ENCODE data around the gene RESF1. TPM values are rescaled to one million over a fixed set of nuclear protein-coding genes. Genes with fewer than 3 reads are reported as not detected.
"Not testable (repeated sequence)": the region's sequence is repeated elsewhere in the genome, so short reads cannot be mapped to it uniquely, and the experiment has no call there.

RESF1 gene
- total RNA-seq, 2 experiments from 2014 or later, result 112 to 126 TPM

DNA sequence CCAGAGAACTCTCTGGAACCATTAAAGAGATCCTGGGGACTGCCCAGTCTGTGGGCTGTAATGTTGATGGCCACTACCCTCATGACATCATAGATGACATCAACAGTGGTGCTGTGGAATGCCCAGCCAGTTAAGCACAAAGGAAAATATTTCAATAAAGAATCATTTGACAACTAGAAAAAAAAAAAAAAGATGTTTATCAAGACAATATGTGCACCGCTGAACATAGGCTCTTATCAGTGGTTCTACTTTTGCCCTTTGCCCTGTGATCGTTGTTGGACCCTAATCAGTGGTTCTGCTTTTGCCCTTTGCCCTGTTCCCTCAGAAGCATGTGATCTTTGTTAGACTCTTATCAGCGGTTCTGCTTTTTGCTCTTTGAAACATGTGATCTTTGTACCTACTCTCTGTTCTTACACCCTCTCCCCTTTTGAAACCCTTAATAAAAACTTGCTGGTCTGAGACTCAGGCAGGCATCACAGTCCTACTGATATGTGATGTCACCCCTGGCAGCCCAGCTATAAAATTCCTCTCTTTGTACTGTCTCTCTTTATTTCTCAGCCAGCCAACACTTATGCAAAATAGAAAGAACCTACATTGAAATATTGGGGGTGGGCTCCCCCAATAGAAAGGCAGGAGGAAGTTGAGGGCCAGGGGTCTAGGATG is 10.4 kb upstream of the RESF1 start:
- POLR2A ChIA-PET, result interaction anchor here (0.5 kb wide), 1 partner anchor 17 kb away, joined by 4 read pairs; no protein-coding TSS in a partner anchor
- not testable (repeated sequence) for DNase-seq; H3K4me3 Mint-ChIP-seq; H3K27me3 Mint-ChIP-seq (ENCODE audit: low read depth); H3K4me1 Mint-ChIP-seq (ENCODE audit: low read depth); H3K27ac Mint-ChIP-seq; ATAC-seq
- Mint-ChIP-seq H3K9me3 (ENCODE audit: insufficient read depth) (peaks cover 51% of the 10 kb centered on the region), H3K36me3 (ENCODE audit: low read depth) (peaks cover 47% of the 10 kb centered on the region)
- CTCF ChIA-PET, result interaction anchor here (1.0 kb wide), 1 partner anchor 208 kb away, joined by 3 read pairs; no protein-coding TSS in a partner anchor

DNA sequence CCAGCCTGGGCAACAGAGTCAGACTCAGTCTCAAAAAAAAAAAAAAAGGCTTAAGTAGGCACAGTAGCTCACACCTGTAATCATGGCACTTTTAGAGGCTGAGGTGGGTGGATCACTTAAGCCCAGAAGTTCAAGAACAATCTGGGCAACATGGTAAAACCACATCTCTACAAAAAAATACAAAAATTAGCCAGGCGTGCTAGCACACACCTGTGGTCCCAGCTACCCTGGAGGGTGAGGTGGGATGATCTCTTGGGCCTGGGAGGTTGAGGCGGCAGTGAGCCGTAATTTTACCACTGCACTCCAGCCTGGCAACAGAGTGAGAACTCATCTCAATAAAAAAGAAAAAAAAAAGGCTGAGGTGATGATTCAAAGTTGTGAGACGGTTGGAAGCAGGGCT is 9.1 kb upstream of the RESF1 start:
- no peak overlapping the region for H3K27ac Mint-ChIP-seq
- no peaks in the 10 kb centered on the region for H3K27me3 Mint-ChIP-seq (ENCODE audit: low read depth)
- DNase-seq (no peak), ATAC-seq (no peak)
- H3K4me1 Mint-ChIP-seq (ENCODE audit: low read depth), result peaks cover 14% of the 10 kb centered on the region
- H3K9me3 Mint-ChIP-seq (ENCODE audit: insufficient read depth), result peaks cover 41% of the 10 kb centered on the region
- H3K36me3 Mint-ChIP-seq (ENCODE audit: low read depth), result peaks cover 39% of the 10 kb centered on the region
- H3K4me3 Mint-ChIP-seq, result no peak overlapping the region
- POLR2A ChIA-PET, result interaction anchor here (0.6 kb wide), 1 partner anchor 15 kb away, joined by 3 read pairs; no protein-coding TSS in a partner anchor
- CTCF ChIA-PET, result interaction anchor here (1.2 kb wide), 1 partner anchor 110 kb away, joined by 3 read pairs; no protein-coding TSS in a partner anchor

DNA sequence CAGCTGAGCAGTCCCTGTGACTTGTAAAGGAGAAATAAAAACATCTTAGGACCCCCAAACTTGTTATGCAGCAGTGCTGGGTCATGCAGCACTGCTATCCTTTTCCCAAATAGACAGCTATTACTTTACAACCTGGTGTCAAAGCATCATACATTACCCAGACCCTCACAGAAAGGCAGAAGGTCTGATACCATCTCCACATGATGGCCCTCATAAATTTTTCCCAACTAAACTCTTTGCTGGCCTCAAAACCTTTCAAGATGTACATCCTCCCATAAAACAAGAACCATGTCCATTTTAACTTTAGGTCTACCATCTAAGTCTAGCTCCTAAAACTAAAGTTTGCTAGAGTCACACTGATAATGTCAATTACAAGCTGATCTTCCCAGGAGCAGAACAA is 8.7 kb upstream of the RESF1 start:
- peaks cover 18% of the 10 kb centered on the region for H3K4me1 Mint-ChIP-seq (ENCODE audit: low read depth)
- ChIA-PET POLR2A (no interaction called here), CTCF (interaction anchor here (1.2 kb wide), 1 partner anchor 110 kb away, joined by 3 read pairs; no protein-coding TSS in a partner anchor)
- ATAC-seq (no peak), DNase-seq (no peak)
- peaks cover 42% of the 10 kb centered on the region for H3K9me3 Mint-ChIP-seq (ENCODE audit: insufficient read depth)
- H3K27ac Mint-ChIP-seq, result no peak overlapping the region
- H3K4me3 Mint-ChIP-seq, result no peak overlapping the region
- H3K27me3 Mint-ChIP-seq (ENCODE audit: low read depth), result no peaks in the 10 kb centered on the region
- H3K36me3 Mint-ChIP-seq (ENCODE audit: low read depth), result peaks cover 42% of the 10 kb centered on the region

DNA sequence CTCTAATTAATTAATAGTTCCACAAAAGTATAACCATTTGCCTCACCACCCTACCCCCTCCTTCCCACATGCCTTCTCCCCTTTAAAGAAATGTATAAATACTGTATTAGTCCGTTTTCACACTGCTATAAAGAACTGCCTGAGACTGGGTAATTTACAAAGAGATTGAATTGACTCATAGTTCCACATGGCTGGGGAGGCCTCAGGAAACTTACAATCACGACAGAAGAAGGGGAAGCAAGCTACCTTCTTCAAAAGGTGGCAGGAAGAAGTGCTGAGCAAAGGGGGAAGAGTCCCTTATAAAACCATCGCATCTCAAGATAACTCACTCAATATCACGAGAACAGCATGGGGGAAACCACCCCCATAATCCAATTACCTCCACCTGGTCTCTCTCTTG is 8.2 kb upstream of the RESF1 start:
- Mint-ChIP-seq H3K4me1 (ENCODE audit: low read depth) (peaks cover 22% of the 10 kb centered on the region), H3K36me3 (ENCODE audit: low read depth) (peaks cover 42% of the 10 kb centered on the region), H3K27ac (no peak overlapping the region), H3K4me3 (no peak overlapping the region), H3K27me3 (ENCODE audit: low read depth) (no peaks in the 10 kb centered on the region), H3K9me3 (ENCODE audit: insufficient read depth) (peaks cover 44% of the 10 kb centered on the region)
- POLR2A ChIA-PET, result no interaction called here
- ATAC-seq, result no peak
- DNase-seq, result no peak
- CTCF ChIA-PET, result interaction anchor here (1.2 kb wide), 1 partner anchor 109 kb away, joined by 3 read pairs; no protein-coding TSS in a partner anchor

DNA sequence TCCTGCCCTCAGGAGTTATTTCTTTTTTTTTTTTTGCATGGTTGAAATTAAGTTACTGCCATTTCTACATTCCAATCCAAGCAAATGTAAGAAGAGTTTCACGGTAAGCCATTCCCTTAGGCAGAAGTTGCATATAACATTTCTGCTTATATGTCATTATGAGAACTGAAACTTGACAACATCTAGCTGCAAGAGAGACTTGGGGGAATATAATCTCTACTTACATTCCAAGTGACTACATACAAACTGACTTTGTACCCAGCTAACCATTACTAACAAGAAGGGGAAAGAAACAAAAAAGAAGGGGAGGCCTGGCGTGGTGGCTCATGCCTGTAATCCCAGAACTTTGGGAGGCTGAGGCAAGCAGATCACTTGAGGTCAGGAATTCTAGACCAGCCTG is 7.3 kb upstream of the RESF1 start:
- POLR2A ChIA-PET, result no interaction called here
- CTCF ChIA-PET, result interaction anchor here (1.3 kb wide), 1 partner anchor 18 kb away, joined by 3 read pairs; no protein-coding TSS in a partner anchor
- Mint-ChIP-seq H3K36me3 (ENCODE audit: low read depth) (peaks cover 45% of the 10 kb centered on the region), H3K4me3 (no peak overlapping the region), H3K27me3 (ENCODE audit: low read depth) (no peaks in the 10 kb centered on the region), H3K9me3 (ENCODE audit: insufficient read depth) (peaks cover 45% of the 10 kb centered on the region), H3K4me1 (ENCODE audit: low read depth) (peaks cover 27% of the 10 kb centered on the region), H3K27ac (no peak overlapping the region)
- no peak for DNase-seq
- no peak for ATAC-seq

DNA sequence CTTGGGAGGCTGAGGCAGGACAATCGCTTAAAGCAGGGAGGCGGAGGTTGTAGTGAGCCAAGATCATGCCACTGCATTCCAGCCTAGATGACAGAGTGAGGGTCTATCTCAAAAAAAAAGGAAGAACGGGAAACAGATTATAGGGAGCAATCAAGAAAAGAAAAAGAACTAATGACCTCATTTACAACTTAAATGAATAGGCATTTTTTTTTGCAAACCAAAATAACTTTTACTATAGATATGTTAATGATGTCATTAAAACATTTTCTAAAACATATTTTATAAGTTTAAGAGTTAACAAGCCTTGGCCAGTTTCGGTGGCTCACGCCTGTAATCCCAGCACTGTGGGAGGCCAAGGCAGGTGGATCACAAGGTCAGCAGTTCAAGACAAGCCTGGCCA is 6.8 kb upstream of the RESF1 start:
- CTCF ChIA-PET, result interaction anchor here (1.3 kb wide), 1 partner anchor 19 kb away, joined by 3 read pairs; no protein-coding TSS in a partner anchor
- no peak overlapping the region for H3K27ac Mint-ChIP-seq
- POLR2A ChIA-PET, result no interaction called here

DNA sequence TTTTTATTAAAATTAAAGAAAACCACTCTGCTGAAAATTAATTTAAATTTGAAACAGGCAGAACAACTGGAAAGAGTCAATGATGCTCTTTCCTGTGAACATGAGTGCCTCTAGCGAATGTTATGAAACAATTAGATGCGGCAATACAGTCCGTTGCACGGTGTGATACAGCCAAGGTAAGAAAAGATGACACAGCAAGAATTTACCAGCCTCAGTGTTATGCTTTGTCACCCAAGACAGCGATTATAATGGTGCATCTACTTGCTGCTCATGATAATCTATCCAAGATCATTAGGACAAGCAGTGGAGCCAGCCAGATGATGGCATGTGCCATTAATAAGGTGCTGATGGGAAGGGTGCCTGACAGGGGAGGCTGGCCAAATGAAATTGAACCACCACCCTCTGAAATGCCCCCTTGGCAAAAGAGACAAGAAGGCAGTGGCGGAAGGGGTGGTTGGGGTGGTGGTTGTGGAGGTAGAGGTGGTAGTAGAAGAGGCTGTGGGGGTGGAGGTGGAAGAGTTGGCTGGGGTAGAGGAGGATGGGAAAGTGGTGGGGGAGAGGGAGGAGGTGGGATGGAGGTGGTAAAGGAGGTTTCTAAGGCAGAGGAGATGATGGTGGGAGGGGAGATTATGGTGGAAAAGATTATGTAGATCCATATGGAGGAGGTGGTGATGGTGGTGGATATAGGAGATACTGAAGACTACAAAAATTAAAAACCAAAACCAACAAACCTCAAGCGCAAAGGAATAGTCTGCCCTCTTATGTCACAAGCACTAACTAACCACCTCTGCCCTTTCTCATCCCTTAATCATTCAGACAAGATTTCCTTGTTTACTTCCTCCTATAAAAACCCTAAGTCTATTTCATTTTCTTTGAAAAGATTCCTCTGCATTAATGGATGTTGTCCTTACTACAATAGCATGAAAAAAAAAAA is 4.0 kb upstream of the RESF1 start:
- peaks cover 38% of the 10 kb centered on the region for H3K36me3 Mint-ChIP-seq (ENCODE audit: low read depth)
- H3K27ac Mint-ChIP-seq, result peak overlapping the region; percentile 25
- no peak overlapping the region for H3K4me3 Mint-ChIP-seq
- ChIA-PET POLR2A (no interaction called here), CTCF (interaction anchor here (1.1 kb wide), 1 partner anchor 8 kb away, joined by 3 read pairs; no protein-coding TSS in a partner anchor)
- peaks cover 24% of the 10 kb centered on the region for H3K9me3 Mint-ChIP-seq (ENCODE audit: insufficient read depth)
- peaks cover 42% of the 10 kb centered on the region for H3K4me1 Mint-ChIP-seq (ENCODE audit: low read depth)
- ATAC-seq, result no peak
- no peaks in the 10 kb centered on the region for H3K27me3 Mint-ChIP-seq (ENCODE audit: low read depth)
- no peak for DNase-seq

More for the DNA sequence above, 6.8 kb upstream of the RESF1 start:
- ATAC-seq (no peak), DNase-seq (no peak)
- Mint-ChIP-seq H3K4me1 (ENCODE audit: low read depth) (peaks cover 30% of the 10 kb centered on the region), H3K9me3 (ENCODE audit: insufficient read depth) (peaks cover 41% of the 10 kb centered on the region), H3K4me3 (no peak overlapping the region), H3K27me3 (ENCODE audit: low read depth) (no peaks in the 10 kb centered on the region), H3K36me3 (ENCODE audit: low read depth) (peaks cover 46% of the 10 kb centered on the region)

DNA sequence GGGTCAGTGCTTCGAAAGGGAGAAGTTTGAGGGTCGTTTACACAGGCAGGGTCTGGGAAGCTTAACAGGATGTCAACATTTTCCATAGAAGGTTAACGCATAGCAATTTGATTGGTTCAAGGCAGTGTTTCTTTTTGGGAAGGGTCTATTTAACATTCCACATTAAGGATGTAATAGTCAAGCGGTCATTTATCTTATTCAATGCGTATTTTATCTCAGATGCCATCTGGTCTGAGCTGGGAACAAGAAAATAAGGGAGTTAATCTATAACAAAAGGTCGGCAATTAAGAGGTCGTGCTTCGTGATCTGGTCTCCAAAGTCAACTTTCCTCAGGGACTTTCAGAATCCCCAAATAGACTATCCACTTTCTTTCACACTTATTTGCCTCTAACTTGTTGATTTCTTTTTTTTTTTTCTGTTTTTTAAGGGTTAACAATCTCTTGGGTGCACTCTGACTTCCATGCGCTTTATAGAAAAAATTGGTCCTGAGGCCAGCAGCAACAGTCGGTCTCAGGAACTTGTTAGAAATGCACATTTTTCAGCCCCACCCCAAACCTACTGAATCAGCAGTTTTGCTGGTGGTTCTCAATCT is 550 bp upstream of the RESF1 start:
- peaks cover 60% of the 10 kb centered on the region for H3K36me3 Mint-ChIP-seq (ENCODE audit: low read depth)
- POLR2A ChIA-PET, result interaction anchor here (0.7 to 3.4 kb wide), 13 partner anchors 23 to 300 kb away, joined by 3 to 29 read pairs (median 5); partner anchors contain the start of genes AMN1 and ETFBKMT
- CTCF ChIA-PET, result interaction anchor here (0.7 to 4.5 kb wide), 4 partner anchors 23 to 277 kb away, joined by 3 to 27 read pairs (median 4); no protein-coding TSS in a partner anchor

DNA sequence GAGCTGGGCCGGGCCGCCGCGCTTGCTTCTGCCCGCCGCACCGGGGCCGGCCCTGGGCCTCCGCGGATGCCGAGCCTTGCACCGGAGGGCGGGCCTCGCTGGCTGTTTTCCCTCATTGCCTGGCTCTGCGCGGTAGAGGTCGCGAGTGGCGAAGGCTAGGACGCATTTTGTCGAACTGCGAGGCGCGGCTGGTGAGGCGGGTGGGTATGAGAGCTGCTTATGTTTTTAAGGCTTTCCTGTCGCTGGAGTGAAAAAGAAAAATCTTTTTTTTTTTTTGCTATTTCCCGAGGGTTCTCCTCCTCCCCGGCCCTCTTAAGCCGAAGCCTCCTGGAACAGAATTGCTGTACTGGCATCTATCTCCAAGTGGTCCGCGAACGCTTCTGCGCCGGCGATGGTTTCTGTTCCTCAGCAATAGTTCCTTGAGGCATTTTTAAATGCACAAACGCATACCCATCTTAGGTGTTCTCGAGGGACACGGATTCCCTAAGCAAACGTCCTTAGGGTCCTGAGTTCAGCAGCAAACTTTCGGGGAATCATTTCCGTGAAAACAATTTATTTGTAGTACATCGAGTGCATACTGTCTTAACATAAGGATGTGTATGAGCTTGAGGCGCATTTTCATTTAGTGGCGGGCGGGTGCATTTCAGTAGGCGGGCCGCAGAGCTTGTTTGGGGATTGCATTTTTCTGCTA is 631 bp downstream of the RESF1 start:
- Mint-ChIP-seq H3K27ac (peak overlapping the region; percentile 95), H3K27me3 (ENCODE audit: low read depth) (no peaks in the 10 kb centered on the region), H3K4me3 (peak overlapping the region; percentile 85), H3K36me3 (ENCODE audit: low read depth) (peaks cover 72% of the 10 kb centered on the region), H3K4me1 (ENCODE audit: low read depth) (peaks cover 65% of the 10 kb centered on the region), H3K9me3 (ENCODE audit: insufficient read depth) (peaks cover 10% of the 10 kb centered on the region)
- DNase-seq (peak; percentile 81), ATAC-seq (peak; percentile 65)
- POLR2A ChIA-PET, result interaction anchor here (0.7 to 3.4 kb wide), 23 partner anchors 22 to 633 kb away, joined by 3 to 29 read pairs (median 4); partner anchors contain the start of genes AMN1 and ETFBKMT
- CTCF ChIA-PET, result interaction anchor here (0.9 to 4.5 kb wide), 9 partner anchors 22 to 306 kb away, joined by 3 to 27 read pairs (median 5); partner anchors contain the start of gene ETFBKMT

More for the DNA sequence above, 550 bp upstream of the RESF1 start:
- Mint-ChIP-seq H3K4me1 (ENCODE audit: low read depth) (peaks cover 57% of the 10 kb centered on the region), H3K4me3 (peak overlapping the region; percentile 85), H3K27me3 (ENCODE audit: low read depth) (no peaks in the 10 kb centered on the region), H3K9me3 (ENCODE audit: insufficient read depth) (peaks cover 10% of the 10 kb centered on the region), H3K27ac (peak overlapping the region; percentile 91)
- no peak for ATAC-seq
- no peak for DNase-seq

DNA sequence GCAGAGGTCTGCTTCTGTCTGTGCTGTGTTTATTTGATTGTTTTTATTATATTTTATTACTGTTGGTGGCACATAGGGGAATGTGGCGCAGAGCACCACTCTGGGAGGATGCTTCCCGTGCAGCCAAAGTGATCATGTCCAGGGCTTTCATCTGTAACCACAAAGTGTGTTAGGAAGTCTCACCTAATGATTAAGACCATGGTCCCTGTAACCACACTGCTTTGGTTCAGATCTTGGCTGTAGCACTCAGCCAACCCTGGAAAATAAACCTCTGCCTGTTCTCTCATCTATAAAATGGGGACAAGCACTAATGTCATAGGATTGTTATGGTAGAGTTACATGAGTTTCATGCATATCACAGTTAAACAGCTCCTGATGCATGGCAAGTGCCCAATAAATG is 1.9 kb downstream of the RESF1 start:
- H3K27ac Mint-ChIP-seq, result peak overlapping the region; percentile 95
- peaks cover 4% of the 10 kb centered on the region for H3K9me3 Mint-ChIP-seq (ENCODE audit: insufficient read depth)
- H3K4me3 Mint-ChIP-seq, result peak overlapping the region; percentile 85
- POLR2A ChIA-PET, result interaction anchor here (0.9 to 3.4 kb wide), 5 partner anchors 64 to 635 kb away, joined by 3 to 29 read pairs (median 5); partner anchors contain the start of genes AMN1 and ETFBKMT
- CTCF ChIA-PET, result interaction anchor here (0.8 to 4.5 kb wide), 9 partner anchors 24 to 308 kb away, joined by 3 to 27 read pairs (median 5); partner anchors contain the start of gene ETFBKMT
- peaks cover 65% of the 10 kb centered on the region for H3K4me1 Mint-ChIP-seq (ENCODE audit: low read depth)
- H3K36me3 Mint-ChIP-seq (ENCODE audit: low read depth), result peaks cover 76% of the 10 kb centered on the region
- ATAC-seq (no peak), DNase-seq (no peak)
- no peaks in the 10 kb centered on the region for H3K27me3 Mint-ChIP-seq (ENCODE audit: low read depth)

All from activated CD8-positive, alpha-beta T cell treated with anti-CD3 and anti-CD28 coated beads, Interleukin-2, amount 10 ng/mL, durations not matched to agents 7 days and 5 days (primary cell).